Endothelial cell of umbilical vein (primary cell): ENCODE results near the gene DKKL1.

Experiments
- CTCF ChIP-seq, 2 donors: IDR thresholded peaks; 1 replicate in 1 of 2; 2 replicates in 1 of 2; pipeline ENCODE4 v1.5.1; 2011; ENCODE audit warnings: low read length in 2 of 2, mild to moderate bottlenecking in 2 of 2, moderate library complexity in 2 of 2, control low read depth in 1 of 2, inconsistent platforms in 1 of 2, low read depth in 1 of 2; ENCODE audit not compliant: insufficient read depth in 1 of 2; ENCODE audit errors: extremely low read depth in 1 of 2
- POLR2AphosphoS5 ChIP-seq: IDR thresholded peaks from 2 replicates; pipeline ENCODE4 v1.6.1; 2012; ENCODE audit warnings: low read depth, mild to moderate bottlenecking, control low read depth, low read length, moderate library complexity; ENCODE audit not compliant: insufficient read depth

DNA sequence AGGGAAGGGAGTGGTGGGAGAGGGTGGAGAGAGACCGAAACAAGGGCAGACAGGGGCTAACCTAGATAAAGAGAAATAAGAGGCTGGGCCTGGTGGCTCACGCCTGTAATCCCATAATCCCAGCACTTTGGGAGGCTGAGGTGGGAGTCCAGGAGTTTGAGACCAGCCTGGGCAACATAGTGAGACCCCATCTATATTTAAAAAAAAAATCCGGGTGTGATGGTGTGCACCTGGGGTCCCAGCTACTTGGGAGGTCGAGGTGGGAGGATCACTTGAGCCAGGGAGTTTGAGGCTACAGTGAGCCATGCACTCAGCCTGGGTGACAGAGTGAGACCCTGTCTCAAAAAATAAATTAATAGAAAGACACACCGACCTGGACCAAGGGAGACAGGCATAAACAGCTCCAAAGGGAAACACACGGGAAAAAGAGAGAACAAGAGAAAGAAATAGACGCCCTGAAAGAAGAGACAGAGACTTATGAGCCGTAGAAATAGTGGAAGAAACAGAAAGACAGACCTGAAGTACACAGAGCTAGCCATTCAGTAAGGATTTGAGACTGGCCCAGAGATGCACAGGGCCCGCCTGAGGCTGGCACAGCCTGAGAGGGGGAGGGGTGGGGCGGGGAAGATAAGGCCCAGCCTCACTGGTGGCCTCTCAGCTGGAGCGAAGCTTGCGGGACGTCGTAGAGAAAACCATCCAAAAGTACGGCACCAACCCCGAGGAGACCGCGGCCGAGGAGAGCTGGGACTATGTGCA, 26.2 kb upstream of the DKKL1 start:
- TF ChIP-seq CTCF (IDR thresholded peaks at IDR 0.05; ENCODE audit: extremely low read depth in 1 of 2, insufficient read depth in 1 of 2, low read depth in 1 of 2, low read length in 2 of 2) (no peak), POLR2AphosphoS5 (peak; percentile 10)
